ENCODE data around the gene NDUFB4.

NDUFB4 gene

DNA sequence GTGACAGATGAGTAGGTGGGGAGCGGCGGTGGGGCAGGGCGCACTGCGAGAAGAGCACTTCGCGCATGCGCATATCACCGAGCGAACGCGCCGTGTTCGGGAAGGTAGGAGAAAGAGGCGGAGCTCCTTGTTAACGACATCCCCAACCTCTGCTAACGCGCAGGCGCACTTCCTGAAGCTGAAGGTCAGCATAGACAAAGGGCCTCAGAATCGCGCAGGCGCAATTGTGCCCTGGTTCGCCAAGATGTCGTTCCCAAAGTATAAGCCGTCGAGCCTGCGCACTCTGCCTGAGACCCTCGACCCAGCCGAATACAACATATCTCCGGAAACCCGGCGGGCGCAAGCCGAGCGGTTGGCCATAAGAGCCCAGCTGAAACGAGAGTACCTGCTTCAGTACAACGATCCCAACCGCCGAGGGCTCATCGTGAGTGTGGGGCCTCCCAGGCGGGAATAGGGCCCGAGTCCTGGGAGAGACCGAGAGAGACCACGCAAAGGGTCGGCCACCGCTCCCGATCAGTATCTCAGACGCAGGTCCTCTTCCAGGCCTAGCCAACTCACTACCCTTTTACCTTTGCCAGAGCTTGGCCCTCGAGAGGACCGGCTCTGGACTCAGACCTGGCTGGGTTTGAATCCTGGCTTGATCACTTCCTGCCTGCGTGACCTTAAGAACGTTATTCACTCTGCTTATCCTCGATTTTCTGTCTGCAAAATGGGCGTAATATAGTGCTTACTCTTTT, at the start of gene NDUFB4:
TSS of gene NDUFB4 (plus strand) at position 221 of the 737 bp plus-strand sequence. CDS start at position 245, 24 bp downstream.
- DNase-seq (ENCODE audit: low spot score) = peak; percentile 97

DNA sequence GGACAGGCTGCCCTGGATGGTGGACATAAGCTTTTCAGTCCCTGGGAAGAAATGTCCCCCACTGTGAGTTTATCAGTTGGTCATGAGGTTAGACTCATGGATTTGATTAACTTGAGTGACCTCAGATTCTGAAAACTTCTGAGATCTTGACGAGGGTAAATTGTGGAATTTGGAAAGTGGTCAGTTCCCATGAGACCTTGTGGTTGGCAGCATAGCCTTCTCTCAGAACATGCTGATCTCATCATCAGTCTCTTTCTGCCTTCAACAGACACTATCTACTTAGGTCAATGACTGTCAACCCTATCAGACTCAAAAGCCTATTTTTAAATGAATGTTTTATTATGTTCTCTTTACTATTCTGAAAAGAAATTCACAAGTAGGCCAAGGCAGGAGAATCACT, 45.6 kb upstream of the NDUFB4 start:
- DNase-seq (ENCODE audit: low spot score) = no peak

DNA sequence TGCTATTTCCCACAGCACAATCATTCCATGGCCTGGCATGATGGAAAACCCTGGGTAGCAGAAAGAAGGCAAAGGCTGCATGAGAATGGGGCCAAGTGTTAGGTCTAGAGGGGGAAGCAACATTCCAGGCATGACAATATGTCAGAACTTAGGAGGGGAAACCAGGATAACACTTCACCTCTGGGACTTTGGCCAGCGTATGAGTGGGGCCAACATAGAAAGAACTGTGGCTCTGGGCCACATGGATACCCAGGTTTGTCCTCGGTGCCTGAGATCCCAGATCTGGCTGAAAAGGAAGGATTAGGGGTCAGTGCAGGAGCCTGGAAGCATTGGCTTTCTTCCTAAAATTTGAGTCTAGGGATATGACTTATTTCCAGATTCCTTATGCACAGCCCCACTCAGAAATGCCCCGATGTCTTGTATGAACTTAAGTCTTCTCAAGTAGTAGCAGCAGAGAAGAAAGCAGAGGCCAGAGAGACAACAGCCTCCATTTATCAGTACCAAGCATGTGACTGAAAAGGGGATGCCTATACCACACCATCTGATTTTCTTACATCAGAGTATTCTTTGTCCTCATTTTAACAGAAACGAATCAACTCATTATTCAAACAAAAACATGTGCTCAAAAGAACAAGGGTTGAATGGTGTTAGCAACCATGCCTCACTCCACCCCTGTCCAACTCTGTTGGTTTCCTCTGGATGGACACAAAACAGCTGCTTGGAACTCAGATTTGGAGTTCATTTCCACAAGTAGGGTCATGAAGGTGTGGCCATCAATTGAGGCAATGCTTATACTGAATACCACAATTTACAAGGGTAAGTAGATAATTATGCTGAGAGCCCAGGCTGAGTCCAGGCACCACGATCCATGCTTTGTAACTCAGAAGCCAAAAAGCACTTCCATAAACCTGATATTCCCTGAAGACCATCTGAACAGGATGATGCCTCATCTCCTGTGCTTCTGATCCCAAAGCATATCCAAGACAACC, 43.7 kb upstream of the NDUFB4 start:
- no peak for DNase-seq (ENCODE audit: low spot score)

DNA sequence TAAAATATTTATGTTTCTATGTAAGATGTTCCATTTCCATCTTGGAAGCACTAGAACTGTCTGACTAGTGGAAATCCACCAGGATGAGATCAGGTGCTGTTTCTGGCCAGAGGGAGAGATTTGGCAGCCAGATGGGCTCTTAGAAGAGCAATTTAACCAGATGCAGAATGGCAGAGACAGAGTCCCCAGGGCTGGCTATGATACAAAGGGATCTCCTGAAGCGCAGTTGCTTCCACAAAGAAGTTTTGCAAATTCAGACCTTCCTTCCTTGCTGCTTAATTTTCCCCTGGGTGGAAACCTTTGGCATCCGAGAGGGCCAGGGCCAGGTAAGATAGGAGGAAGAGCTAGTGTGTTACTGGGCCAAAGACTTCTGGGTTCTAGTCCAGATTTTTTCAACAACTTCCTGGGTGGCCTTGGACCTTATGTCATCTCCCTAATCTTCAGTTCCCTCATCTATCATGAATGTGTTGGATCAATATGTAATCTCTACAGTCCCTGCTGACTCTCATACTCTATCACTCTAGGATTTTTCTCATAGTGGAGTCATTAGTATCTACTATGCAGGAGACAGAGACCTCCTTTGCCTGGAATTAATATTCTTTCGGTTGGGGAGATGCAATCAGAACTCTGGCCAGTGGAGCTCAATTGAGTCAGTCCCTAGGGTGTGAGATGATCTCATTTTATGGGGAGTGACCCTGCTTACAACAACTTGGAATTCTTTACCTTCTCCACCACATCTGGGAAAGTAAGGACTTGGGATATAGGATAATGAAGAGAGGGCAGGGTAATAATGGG, 41.1 kb upstream of the NDUFB4 start:
- DNase-seq (ENCODE audit: low spot score) = no peak

DNA sequence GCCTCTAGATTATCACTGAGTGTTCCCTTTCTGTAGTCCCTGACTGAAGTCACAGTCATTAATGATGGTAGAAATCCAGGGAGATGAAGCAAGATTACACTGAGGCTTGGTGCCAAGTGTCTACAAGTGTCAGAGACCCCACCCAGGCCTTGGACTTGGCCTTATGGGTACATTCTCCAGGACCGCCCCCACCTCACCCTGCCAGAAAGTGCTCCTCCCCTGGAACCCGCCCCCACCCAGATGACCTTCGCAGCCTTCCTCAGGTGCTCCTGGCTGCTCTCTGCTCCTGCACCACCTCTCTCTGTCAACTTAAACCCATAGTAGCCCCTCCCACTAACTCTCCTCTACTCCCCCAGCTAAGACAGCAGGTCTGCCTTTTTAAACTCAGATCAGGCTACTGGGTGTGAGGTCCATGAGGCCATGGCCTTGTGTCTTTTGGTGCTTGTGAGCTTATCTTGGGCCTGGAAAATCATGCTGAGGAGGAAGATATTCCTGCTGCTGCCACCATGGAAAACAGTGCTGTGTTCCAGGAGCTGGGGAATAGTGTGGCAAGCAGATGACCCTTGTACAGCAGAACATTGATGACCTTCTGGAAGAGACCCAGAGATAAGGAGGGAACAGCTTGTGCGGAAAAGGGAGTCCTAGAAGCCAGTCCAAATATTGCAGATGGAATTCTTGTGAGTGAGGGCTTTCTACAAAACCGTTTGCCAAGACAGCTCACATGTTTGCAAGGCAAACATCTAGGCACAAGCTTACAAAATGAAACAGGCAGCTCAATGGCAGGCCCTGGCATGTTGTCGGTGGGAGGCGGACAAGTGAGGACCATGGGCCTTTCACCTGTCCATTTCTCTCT, 40.3 kb upstream of the NDUFB4 start:
- no peak for DNase-seq (ENCODE audit: low spot score)

DNA sequence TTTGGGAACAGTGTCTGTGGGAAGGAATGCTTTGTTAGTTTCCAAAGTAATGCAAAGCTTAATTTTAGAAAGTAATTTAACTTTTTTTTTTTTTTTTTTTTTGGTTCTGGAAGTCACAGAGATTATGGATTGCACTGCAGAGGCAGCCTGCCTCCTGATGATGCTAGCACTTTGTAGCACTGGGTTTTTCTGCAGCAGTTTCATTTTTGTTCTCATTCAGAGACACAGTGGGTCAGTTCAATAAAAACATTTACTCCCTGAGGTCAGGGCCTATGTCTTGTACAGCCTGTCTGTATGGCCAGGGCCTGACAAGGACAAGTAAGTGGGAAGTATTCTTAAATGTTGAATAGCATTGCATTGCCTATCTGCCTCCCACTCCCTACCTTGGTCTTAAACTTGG, 39.0 kb upstream of the NDUFB4 start:
- DNase-seq (ENCODE audit: low spot score) = no peak

DNA sequence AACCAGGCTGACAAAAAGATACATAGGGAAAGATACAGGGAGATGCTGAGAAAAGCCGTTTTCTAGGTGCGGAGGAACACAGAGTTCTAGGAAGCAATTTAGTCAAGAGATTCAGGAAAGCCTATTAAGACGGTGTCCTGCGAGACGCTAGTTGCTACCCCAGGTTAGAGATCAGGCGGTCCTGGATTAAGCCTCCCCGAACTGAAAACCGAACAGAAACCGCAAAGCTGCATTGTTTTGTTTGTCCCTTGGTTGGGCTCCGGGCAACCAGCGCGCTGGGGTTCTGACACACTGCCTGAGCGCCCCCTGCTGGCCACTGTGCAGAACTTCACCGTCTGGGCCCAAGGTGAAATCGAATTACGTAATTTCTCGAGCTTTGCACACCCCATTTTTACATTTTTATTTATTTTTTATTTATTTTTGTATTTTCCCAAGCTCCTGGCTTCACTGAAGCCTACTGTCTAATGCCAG, 37.3 kb upstream of the NDUFB4 start:
- peak; percentile 92 for DNase-seq (ENCODE audit: low spot score)

DNA sequence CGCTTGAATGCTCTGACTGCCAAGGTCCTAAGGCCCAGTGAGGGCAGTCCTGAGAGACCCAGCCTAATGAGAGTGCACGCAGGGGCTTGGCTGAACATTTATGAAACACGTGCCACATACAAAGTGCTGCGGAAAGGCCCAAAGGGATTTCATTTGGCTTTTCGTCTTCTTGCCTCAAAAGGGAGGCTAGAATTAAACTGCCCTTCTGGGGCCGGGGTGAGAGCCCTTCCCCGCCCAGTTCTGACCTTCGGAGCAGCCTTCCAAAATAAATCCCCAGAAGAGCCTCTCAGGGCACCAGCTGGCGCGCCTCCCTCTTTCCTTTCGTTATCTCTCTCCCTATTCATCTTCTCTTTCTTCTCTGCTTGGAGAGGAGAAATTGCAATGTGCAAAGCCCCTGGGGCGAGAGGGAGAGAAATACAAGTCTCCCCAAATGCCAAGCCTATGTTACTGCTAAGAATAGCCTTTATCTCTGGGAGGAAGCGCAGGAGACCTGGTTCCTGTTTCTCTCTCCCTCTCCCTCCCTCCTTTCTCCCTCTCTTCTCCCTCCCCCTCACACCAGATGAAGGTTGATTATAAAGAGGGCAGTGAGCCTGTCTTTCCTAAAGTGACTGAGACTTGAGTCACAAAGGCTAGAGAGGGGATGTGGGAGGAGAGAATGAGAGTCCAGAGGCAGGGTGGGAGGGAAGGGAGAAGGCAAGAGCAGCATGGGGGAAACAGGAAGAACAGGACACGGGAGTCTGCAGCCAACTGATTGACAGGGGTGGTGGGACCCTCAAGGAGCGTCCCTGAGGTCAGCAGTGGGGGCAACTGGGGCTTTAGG, 36.7 kb upstream of the NDUFB4 start:
- no peak for DNase-seq (ENCODE audit: low spot score)

DNA sequence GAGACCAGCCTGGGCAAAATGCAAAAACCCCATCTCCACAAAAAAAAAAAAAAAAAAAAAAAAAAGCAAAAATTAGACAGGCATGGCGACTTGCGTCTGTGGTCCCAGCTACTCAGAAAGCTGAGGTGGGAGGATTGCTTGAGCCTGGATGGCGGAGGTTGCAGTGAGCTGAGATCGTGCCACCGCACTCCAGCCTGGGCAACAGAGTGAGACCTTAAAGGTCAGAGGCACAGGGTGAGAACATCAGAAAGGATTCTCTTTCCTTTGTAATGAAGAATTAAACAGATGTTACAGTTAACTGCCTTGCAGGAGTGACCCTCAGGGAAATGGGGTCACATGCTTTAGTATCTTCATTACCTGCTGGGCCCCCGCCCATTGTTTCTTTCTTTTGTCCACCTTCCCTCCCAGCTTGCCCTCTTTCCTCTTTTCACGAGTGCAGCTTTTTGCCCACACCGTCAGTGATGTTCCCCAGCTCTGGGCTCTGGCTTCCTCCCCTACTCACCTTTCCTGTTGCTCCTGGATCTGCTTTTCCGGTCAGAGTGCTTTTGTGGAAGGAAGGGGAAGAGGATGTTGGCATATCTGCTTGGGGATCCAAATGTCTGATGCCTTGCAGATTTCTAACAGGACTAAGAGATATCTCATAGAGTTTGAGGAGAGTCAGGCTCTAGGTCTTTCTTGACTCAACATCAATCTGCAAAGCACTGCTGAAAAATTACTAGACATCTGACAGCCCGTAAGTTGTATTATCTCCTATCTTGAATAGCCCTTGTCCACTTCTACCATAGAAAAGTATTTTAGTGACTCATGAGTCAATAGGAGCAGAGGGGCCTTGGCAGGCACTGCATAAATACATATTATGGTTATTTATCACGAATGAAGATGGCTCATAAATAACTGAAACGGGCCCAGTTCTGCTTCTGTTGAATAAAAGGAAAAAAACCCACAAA, 35.6 kb upstream of the NDUFB4 start:
- no peak for DNase-seq (ENCODE audit: low spot score)

DNA sequence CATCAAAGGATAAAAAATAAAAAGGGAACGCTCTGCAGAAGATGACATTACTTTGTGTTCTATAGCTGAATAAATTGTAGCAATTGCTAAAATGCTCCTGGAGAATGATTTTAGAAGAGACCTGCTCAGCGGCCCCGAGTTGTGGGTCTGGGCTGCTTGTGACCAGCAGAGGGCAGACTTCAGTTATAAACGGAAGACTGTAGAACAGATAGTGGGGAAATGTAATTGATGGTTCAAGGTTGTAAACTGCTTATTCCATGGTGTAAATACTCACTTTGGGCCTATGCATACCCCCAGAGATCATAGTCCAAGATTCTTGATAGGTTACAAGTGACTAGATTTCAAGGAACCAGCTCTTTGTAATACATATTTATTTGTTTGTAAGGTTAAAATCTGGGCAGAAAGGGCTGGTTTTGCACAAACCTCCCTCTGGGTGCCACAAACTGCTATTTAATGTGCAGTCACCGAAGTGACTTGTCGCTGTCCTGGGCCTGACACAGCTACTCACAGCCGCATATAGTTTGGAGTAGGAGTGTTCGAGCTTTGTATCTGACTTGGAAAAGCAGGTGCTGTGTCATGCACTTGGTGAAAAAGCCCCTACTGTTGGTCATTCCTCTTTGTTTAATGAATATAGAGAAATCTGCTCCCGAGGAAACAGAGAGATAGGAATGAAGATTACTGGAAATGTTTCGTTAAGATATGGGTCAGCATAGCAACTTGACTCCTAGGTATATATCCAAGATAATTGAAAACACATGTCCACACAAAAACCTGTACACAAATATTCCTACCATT, 34.7 kb upstream of the NDUFB4 start:
- peak; percentile 80 for DNase-seq (ENCODE audit: low spot score)

DNA sequence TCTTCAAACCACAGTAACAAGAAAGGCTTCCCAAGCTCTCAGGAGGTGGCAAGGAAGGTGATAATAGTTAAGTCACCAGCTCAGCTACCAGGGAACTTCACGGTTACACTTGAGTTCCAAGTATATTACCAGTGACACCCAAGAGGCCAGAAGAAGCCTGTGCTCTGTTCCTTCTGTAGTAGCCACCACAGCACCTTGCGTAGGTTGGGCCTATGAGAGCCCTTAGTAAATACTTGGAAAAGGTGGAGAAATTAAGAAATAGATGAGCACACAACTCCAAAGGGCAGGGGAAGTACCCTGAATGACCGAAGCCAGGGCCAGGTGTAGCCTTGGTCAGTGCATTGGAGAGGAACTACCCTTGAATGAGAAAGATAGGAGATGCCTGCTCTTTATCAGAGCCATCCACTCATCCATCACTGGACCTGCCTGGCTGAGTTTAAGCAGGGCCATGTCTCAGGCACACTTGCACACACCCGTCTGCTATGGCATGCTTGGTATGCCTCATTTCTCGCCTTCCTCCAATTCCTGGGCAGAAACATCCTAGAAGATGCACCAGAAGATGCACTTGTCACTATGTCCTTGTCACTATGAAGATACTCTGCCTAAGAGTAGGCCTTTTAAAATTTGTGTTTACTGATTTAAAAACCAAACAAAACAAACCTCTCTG, 32.6 kb upstream of the NDUFB4 start:
- no peak for DNase-seq (ENCODE audit: low spot score)

DNA sequence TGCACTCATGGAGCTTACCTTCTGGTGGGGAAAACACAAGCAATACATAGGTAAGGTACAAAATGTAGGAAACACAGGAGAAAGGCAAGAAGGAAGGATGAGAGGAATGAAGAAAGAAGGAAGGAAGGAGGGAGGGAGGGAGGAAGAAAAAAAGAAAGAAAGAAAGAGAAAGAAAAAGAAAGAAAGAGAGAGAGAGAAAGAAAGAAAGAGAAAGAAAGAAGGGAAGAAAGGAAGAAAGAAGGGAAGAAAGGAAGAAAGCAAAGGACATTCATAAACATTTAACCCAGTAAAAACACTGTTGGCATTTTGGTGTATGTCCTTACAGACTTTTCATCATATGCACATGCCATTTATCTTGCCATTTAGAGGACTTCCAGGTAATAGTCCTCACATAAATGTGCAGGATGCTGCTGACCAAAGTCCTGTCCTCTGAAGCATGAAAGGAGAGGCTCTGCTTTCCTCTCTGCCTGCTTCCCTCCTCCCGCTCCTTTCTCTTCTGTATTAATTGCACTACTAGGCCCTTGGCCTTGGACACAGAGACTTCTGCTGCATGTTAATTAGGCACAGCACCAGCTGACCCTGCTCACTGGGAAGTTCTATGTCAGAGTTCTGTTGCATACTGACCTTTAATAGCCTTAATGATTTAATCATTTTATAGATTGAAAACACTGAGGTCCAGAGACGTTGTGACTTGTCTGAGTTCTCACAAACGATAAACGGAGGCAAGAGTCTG, 29.7 kb upstream of the NDUFB4 start:
- no peak for DNase-seq (ENCODE audit: low spot score)

DNA sequence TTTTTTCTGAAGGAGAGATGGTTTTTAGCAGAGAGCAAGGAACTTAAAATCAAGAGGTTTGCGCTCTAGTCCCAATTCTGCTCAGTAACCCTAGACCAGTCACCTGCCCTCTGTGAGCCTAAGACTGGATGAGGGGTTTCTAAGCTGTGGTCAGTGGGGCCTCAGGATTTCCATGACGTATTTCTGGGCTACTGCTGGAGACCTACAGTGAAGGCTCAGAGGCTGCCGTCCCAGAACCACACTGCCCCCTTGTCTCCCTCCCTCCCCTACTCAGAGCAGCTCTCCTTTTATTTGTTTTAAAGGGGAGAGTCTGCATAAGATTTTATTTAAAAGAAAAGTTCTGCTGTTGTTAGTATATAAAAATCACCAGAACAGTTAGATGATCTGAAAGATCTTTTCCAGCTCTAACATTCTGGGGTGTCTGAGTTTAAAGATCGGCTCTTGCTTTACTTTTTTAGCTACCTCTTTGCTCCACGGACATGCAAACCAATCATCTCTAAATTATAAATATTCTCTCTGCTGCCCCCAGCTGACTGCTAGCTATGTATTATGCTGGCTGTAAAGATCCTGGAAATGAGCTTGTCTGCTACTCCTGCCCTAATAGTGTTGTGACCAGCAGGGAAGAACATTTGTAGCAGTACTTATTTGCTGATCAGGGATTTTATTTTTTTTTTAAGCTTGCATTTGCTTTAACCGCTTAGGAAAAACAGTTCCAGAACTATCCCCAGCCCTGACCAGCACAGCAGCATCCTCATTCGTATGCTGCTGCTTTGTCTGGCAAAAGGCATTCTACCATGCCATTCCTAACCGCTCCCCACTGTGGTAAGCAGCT, 28.6 kb upstream of the NDUFB4 start:
- no peak for DNase-seq (ENCODE audit: low spot score)

DNA sequence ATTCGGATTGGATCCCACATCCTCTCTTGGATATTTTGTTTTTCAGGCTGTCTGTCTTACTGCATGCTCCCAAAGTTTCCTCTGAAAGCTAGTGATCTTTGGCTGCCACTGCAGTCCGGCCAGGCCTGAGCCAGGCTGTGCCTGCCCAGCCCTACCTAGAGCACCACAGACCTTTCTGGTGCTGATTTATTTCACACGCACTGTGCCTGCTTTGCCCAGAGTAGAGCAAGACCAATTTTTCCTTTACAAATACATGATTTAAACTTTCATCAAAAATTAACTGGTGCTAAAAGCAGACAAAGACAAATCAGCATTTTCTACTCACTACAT, 28.0 kb upstream of the NDUFB4 start:
- no peak for DNase-seq (ENCODE audit: low spot score)

DNA sequence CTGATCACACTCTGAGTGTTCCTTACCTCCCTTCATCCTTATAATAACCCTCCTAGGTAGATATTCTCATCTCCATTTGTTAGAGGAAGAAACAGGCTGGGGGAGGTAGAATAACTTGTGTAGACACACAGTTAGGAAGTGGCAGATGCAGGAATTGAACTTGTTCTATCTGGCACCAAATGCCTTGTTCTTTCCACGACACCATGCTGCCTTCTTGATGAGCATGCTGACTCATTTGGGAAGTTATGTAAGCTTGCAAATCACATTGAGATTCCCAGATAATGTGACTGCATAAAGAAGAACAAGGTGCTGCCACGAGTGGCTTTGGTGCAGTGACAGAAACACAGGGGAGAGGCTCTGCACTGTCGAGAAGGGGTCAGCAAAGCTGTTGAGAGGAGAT, 27.5 kb upstream of the NDUFB4 start:
- DNase-seq (ENCODE audit: low spot score) = no peak

Measured in CD4-positive, alpha-beta T cell treated with Interleukin-15 for 4 hours (primary cell).